PC-3 (cell line): Measurements from ENCODE around the gene PRAMEF14.
"Not testable (repeated sequence)": the region's sequence is repeated elsewhere in the genome, so short reads cannot be mapped to it uniquely, and the experiment has no call there.

Experiments used
- EZH2 ChIP-seq: fragments of 300-600 bp; sonication (generic); IDR thresholded peaks from one replicate; pipeline ENCODE4 v1.6.1; 2017; ENCODE audit warnings: antibody characterized with exemption, mild to moderate bottlenecking, low read length; ENCODE audit not compliant: unreplicated experiment
- EZH2phosphoT487 ChIP-seq: fragments of 300-600 bp; sonication (generic); IDR thresholded peaks from 2 replicates; pipeline ENCODE4 v1.6.1; 2018; ENCODE audit warnings: mild to moderate bottlenecking, antibody characterized with exemption, low read length, borderline replicate concordance
- TF ChIP-seq, protein P1 (sequence below): fragments of 300-600 bp; sonication (generic); conservative IDR thresholded peaks from 2 replicates; pipeline ENCODE4 v1.5.1; 2017; ENCODE audit warnings: antibody characterized with exemption, low read depth, mild to moderate bottlenecking, low read length

DNA sequence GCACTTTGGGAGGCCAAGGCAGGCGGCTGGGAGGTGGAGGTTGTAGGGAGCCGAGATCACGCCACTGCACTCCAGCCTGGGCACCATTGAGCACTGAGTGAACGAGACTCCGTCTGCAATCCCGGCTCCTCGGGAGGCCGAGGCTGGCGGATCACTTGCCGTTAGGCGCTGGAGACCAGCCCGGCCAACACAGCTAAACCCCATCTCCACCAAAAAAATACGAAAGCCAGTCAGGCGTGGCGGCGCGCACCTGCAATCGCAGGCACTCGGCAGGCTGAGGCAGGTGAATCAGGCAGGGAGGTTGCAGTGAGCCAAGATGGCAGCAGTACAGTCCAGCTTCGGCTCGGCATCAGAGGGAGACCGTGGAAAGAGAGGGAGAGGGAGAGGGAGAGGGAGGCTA, 48.4 kb upstream of the PRAMEF14 start:
- TF ChIP-seq, protein P1, sequence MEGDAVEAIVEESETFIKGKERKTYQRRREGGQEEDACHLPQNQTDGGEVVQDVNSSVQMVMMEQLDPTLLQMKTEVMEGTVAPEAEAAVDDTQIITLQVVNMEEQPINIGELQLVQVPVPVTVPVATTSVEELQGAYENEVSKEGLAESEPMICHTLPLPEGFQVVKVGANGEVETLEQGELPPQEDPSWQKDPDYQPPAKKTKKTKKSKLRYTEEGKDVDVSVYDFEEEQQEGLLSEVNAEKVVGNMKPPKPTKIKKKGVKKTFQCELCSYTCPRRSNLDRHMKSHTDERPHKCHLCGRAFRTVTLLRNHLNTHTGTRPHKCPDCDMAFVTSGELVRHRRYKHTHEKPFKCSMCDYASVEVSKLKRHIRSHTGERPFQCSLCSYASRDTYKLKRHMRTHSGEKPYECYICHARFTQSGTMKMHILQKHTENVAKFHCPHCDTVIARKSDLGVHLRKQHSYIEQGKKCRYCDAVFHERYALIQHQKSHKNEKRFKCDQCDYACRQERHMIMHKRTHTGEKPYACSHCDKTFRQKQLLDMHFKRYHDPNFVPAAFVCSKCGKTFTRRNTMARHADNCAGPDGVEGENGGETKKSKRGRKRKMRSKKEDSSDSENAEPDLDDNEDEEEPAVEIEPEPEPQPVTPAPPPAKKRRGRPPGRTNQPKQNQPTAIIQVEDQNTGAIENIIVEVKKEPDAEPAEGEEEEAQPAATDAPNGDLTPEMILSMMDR: not testable (repeated sequence)
- not testable (repeated sequence) for TF ChIP-seq EZH2, EZH2phosphoT487
